Lung microvascular endothelial cell (primary cell): ENCODE measurements around the gene SLC29A1. TPM values are rescaled to one million over a fixed set of nuclear protein-coding genes. Genes with fewer than 3 reads are reported as not detected.

Experiments
- DNase-seq, 2 donors: peaks; one replicate each; pipeline versions ENCODE4 v3.0.0 to v3.0.0-alpha.2; 2010; ENCODE audit warnings: low read depth in 2 of 2
- total RNA-seq: library from RNA; depleted of rRNA; stranded (reverse); fragments of >200 nt; gene quantifications from 2 replicates; pipeline ENCODE4 v1.2.1, GENCODE V29; 2014

Gene SLC29A1
- total RNA-seq, 1 donor from 2014 or later = 28.6 TPM

DNA sequence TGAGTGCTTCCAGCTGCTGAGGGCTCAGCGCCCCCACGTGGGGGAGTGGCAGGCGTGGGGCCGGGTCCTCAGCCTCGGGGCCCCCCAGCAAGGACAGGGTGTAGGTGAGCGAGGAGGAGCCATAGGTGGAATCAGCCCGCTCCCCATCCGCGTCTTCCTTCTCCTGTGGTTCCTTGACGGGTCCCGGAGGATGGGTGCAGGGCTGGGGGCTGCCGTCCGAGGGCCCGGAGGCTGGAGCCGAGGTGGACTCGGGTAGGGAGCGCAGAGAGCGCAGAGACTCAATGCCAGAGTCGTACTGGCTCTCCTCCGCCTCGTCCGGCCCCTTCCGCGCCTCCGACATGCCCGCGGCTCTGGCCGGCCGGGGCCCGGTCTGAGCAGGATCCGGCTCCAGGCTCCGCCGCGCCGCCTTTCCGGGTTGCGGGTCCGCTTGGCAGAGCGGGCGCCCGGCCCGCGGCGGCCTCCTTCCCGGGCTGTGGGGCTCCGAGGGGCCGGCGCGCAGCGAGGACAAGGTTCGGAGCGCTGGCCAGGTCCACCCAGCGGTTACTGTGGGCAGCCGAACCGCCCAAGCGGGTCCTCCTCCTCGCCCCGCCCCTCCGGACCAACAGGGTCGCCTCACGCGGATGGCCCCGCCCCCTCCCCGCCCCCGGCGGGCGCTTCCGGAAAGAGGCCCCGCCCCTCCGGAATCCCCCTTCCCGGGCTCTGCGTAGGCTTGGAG lies 41.8 kb downstream of the SLC29A1 start, which contains the start of gene NFKBIE:
TSS of gene NFKBIE (minus strand) at position 545 of the 715 bp plus-strand sequence. CDS start at position 340, 205 bp downstream.
- DNase-seq = peak; percentile 91 to 94

DNA sequence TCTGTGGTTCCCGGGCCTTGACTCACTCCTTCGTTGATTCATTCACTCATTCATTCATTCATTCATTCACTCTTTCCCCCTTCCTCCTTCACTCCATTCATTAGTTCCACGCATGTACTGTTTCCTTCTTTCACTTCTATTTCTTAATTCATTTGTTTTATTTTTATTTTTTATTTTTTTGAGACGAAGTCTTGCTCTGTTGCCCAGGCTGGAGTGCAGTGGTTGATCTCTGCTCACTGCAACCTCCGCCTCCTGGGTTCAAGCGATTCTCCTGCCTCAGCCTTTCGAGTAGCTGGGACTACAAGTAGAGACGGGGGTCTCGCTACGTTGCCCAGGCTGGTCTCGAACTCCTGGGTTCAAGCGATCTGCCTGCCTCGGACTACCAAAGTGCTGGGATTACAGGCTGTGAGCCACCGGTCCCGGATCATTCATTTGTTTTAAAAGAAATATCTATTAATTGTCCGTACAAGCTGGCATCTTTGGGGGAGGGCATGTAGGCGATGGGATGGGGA lies 42.4 kb downstream of the SLC29A1 start:
- DNase-seq = no peak

DNA sequence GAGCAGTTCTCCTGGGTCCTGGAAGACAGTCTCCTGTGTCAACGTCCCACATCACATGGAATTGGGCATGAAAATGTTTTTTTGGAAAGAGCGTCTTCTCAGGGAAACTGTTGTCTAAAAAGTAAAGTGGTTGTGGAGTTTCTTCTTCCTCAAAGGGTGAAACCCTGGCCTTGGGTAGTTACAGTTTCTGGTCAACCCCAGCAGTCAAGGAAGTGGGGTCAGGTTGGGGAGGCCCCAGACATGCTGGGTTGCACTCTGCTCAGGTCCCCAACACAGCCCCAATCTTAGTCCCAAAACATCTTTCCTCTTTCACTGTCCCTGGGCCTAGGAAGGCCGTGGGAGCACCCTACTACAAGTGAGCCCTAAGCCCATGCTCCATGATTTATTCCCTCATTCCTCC lies 43.0 kb downstream of the SLC29A1 start:
- no peak for DNase-seq

DNA sequence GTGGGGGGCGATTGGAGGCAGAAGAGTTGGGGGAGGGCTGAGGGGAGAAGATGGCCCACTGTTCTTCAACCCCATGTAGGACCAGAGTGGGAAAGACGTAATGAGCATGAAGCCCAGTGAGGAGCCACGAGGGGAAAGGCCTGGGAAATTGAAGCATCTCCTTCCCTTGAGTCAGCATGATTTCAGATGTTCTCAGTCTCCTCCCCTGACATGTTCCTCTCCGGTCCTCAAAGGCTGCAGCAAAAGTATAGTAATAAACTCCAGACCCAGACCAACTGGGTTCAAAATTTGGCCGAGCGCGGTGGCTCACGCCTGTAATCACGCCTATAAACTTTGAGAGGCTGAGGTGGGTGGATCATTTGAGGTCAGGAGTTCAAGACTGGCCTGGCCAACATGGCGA lies 43.9 kb downstream of the SLC29A1 start:
- DNase-seq = no peak

DNA sequence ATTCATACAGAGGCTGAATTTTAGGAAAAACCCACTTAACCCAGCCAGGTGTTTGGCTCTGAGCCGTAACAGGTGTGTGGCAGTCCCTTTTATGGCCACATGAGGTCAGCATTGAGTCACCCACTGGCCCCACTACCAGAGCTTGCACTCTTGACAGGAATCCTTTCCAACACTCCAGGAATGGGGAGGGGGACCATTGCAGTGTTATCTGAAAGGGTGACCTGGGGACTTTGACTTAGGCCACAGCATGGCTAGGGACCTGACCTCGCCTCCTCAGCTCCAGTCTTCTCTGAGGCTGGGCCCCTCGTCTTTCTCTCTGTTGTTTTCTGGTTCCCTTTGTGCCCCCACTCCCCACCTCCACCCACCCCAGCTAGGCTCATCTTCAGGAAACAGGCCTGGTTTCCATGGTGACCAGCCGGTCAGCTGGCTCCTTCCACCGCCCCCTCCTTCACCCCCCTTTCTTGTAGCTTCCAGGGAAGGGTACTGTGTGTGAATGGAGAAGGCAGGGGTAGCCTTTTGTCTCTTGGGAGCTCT lies 44.8 kb downstream of the SLC29A1 start:
- peak; percentile 55 to 75 for DNase-seq

DNA sequence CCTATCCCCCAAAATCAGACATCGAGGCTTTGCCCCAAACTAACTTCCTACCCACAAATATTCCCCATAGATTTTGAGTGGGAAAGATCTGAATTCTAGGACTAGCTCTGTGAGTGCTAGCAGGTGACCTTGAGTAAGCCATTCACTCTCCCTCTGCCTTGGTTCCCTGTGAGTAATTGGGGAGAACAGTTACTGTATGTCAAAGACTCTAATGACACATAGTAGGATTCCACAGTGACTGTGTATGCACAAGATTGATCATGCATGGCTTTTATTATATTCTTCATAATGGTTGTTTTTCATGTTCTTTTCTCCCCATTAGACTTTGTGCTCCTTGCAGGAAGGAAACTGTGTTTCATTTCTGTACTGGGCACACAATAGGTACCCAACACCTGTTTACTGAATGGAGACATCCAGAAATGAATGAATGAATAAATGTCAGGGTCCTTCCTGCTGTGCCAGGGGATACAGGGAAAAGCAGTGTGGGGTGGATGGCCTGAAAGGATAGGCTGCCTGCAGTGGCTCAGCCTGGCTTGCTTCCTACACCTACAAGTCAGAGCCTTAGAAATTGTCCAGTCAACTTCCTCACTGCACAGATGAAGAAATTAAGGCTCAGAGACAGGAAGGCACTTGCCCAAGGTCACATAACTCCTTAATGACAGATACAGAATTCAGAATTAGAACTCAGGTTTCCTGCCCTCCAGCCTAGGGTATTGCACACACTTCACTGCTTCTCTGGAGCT lies 46.0 kb downstream of the SLC29A1 start:
- no peak for DNase-seq

DNA sequence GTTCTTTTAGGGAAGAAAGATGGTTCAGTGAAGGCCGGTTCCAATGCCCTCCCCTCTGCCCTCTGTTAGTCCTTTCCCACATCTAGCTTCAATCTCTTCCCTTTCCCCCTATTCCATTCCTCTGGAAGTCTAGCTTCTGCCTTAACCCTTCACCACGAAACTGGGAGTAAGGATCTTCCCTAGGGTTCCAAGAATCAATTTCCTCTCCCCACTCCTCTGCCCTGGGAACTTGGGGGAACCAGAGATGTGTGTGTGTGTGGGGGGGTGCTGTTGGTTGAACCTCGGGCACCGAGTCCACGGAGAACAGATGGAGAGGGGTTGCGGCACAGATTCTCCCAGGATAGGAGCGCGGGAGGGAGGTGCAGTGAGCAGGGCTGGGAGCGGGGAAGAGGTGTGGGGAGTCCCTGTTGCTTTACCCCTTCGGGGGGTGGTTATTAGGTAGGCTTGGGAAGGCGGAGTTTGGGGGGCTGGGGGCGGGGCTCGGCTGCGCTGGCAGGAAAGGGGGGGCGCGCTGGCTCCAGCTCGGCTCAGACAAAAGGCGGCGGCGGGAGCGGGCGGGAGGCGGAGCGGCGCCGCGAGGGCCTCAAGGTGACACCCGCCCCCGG lies 46.6 kb downstream of the SLC29A1 start, which contains the start of gene TMEM151B:
TSS of gene TMEM151B (plus strand) at position 530 of the 605 bp plus-strand sequence. CDS start 293 bp downstream, outside the sequence.
- DNase-seq = no peak

DNA sequence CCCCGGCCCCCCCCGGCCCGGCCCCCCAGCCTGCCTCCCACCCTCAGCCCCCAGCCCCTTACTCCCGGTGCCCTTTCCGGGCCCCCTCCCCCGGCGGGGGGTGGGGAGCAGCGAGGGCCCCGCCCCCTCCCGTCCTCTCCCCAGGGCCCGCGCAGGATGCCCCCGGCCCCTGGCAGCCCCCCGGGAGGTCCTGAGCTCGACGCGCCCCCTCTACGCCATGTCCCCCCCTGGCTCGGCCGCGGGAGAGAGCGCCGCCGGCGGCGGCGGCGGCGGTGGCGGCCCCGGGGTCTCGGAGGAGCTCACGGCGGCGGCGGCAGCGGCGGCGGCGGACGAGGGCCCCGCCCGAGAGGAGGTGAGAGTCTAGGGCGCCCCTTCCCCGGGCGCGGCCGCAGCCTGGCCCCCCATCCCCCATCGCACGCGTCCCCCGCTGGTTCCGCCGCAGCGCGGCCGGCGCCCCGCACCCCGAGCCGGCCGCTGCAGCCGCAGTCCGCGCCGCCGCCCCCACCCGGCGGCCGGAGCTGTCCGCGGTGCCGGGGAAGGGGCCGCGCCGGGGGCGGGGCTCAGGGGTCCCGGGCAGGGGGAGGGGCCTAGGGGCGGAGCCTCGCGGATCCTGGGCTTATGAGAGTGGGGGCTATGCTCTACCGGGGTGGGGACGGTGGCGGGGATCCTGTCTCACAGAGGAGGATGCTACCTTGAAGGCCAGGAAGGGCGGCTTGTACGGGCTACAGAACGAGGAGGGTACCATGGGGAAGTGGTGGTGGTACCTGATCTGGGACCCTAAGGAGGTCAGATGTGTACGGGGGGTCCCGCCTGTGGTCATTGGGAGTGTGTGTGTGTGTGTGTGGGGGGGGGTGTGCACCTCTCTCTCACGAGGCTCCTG lies 47.4 kb downstream of the SLC29A1 start:
- DNase-seq = no peak

DNA sequence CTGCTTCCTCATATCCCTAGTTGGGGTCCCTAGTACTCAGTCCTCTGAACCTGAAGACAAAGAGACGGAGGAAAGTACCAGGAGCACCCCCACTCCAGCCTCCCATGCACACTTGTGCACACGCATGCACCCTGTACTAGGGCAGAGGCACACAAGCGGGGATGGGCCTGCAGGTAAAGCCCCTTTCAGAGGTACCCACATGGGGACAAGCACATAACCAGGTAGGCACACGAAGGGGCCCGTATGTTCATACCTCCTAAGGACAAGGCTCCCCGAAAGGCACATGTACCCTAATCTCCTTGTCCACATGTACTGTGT lies 48.0 kb downstream of the SLC29A1 start:
- no peak for DNase-seq

DNA sequence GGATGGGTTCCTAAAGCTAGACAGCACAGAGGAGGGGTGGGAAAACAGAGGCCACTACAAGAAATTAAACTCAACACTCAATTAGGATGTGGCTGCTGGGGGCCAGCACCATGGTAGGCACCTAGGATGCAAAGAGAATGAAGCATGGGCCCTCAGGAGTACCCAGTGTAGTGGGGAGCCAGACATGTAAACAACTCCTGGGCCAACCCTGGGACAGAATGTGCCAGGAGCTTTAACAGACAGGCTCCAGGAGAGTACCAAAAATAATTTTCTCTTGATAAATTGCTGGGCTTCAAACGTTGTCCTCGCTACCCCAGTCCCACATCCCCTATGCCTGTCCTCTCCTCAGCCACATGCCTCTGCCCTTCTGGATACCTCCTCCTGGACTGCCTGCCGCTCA lies 48.5 kb downstream of the SLC29A1 start:
- DNase-seq = no peak

DNA sequence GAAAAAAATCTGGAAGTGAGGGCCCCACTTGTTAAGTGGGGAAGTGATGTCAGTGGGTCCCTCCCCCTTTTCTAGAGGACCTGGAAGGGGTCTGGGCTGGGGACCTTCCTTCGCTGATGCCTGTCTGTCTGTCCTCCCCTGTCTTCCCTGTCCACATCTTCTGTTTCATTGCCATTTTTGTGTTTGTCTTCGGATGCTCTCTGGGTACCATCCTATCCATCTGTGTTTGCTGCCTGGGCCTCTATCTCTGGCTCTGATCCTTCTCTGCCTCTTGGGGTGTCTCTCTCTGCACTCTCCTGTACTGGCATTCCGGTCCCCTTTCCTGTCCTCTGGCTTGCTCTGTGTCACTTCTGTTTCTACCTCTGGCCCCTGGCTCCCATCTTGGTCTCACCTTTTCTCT lies 49.1 kb downstream of the SLC29A1 start:
- DNase-seq = no peak

DNA sequence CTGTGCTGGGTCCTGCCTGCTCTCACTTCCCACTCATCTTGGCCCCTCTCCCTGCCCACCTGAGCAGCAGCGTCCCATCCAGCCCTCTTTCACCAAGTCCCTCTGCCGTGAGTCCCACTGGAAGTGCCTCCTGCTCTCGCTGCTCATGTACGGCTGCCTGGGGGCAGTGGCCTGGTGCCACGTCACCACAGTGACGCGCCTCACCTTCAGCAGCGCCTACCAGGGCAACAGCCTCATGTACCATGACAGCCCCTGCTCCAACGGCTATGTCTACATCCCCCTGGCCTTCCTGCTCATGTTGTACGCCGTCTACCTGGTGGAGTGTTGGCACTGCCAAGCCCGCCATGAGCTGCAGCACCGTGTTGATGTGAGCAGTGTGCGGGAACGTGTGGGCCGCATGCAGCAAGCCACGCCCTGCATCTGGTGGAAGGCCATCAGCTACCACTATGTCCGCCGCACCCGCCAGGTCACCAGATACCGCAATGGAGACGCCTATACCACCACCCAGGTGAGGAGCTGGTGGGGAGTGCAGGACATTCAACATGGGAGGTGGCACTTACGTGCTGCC lies 49.7 kb downstream of the SLC29A1 start:
- DNase-seq = no peak

DNA sequence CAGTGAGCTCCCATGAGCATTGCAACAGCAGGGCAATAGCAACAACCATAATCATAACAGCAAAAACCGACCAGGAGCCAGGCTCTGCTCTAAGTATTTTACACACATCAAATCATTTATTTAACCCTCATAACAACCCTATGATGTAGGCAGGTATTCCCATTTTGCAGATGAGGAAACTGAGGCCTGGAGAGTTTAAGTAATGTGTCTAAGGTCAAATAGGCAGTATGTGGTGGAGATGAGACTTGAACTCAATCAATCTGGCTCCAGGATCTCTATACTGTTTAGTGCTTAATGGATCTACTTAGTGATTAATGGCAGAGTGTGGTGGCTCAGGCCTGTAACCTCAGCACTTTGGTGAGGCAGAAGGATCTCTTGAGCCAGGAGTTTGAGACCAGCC lies 50.2 kb downstream of the SLC29A1 start:
- DNase-seq = no peak

DNA sequence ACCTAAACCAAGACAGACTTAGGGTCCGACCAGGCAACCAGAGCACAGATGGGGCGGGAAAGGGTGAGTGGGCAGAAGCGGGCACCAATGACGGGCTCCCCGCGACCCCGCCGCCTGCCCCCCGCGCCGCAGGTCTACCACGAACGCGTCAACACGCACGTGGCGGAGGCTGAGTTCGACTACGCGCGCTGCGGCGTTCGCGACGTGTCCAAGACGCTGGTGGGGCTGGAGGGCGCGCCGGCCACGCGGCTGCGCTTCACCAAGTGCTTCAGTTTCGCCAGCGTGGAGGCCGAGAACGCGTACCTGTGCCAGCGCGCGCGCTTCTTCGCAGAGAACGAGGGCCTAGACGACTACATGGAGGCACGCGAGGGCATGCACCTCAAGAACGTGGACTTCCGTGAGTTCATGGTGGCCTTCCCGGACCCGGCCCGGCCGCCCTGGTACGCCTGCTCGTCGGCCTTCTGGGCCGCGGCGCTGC lies 51.9 kb downstream of the SLC29A1 start:
- DNase-seq = no peak

DNA sequence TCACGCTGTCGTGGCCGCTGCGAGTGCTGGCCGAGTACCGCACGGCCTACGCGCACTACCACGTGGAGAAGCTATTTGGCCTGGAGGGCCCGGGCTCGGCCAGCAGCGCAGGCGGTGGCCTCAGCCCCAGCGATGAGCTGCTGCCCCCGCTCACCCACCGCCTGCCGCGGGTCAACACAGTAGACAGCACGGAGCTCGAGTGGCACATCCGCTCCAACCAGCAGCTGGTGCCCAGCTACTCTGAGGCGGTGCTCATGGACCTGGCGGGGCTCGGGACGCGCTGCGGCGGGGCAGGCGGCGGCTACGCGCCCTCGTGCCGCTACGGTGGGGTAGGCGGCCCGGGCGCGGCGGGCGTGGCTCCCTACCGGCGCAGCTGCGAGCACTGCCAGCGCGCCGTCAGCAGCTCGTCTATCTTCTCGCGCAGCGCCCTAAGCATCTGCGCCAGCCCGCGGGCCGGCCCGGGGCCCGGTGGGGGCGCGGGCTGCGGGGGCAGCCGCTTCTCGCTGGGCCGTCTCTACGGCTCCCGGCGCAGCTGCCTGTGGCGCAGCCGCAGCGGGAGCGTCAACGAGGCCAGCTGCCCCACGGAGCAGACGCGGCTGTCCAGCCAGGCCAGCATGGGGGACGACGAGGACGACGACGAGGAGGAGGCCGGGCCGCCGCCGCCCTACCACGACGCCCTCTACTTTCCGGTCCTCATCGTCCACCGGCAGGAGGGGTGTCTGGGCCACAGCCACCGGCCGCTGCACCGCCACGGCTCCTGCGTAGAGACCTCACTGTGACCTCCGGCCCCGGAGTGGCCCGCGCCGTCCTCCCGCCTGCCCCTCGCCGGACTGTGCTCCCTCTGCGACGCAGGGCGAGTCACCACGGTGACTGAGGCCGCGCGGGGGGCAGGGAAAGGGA lies 52.6 kb downstream of the SLC29A1 start:
- DNase-seq = no peak

DNA sequence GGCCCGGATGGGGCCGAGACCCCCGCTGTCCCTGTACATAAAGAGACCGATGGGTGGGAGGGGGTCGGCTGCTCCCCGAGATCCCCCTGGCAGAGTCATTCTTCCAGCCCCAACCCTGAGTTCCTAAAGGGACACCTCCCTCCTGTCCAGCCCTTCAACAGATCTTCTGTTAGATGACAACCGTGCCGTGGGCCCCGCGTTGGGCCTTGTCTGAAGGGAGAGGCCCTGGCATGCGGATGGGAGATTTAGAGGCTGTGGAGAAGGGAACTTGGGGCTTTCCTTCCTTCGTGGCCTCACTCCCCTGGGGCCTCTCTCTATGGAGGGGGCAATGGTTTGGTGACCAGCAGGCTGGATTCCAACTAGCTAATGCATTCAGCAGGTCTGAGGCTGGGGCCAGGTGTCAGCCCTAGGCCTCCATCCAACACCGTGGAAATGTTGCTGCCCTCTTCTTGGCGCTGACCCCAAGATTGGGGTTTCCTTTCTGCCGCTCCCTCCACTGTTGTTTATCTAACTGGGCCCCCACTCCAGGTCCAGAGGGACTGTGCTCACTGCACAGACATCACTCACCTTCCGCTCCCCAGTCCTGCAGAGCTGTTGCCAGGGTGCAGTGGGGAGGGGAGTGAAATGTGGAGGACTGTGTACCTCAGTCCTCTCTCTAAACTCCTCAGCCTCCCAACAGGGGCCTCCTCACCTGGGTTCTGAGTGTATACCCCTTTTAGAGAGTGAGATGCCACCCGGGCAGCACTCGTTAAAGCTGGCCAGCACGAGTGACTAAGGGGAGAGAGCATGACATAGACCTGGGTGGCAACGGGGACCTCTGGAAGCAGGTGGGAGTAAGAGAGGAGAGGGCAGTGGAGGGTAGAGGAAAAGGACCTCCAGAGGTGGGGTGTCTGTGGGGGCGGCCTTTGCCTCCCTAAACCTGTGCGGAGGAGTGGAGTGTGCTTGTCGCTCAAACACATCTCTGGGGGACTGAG lies 53.6 kb downstream of the SLC29A1 start:
- DNase-seq = no peak

DNA sequence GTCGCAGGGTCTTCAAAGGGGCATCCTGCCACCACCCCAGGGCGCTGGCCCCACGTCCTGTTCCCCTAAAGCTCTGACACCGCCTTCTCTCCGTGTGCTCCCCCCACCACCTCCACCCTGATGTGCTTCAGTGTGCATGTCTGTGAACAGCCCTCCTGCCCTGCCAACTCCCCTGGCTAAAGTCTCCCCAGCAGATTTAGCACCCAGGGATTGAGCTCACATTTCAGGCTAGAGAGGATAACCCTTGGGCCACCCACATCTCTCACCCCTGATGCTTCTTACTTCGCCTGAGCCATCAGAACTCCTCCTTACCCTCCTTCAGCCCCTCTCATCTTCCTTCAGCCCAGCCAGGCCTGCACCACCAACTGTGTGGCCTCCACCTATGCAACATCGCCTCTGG lies 54.4 kb downstream of the SLC29A1 start:
- no peak for DNase-seq

DNA sequence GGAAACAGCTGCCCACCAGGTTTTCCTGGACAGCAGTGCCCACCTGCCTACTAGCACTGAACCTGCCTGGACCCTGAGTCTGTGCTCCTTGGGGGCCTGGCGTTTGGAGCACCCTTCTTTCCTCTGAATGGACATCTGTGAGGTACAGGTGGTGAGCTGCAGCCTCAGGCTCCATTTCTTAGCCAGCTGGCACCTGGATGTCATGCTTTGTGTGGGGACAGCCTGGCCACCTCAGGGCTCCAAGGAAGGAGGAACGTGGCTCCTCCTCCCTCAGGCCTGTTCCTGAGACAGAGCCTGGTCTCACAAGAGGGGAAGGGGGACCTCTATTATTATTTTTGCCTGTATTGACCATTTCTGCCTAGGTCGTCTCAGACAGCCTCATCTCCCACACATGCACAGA lies 54.9 kb downstream of the SLC29A1 start:
- DNase-seq = no peak
